ENCODE results near the gene SERINC2.

DNA sequence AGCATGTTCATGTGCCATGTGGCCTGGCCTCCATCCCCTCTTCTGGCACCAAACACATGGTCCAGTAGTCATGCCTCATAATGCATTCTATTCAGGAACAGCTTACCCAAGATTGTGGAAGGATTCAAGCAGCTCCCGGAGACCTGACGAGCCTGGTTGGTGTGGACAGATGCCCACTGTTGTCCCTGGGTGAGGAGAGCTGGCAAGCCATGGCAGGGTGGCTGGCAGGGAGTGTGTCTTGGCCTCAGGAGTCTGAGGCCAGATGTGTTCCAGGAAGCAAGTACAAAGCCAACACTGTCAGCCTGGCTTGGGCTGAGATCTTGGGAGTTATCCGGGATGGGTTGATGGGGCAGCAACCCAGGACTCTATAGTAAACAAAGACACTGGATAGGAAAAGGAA, 32.8 kb upstream of the SERINC2 start:
- TF ChIP-seq FOXA1 (IDR thresholded peaks at IDR 0.05) (no peak), CTBP1 (IDR thresholded peaks at IDR 0.05; ENCODE audit: borderline replicate concordance) (no peak), TARDBP (IDR thresholded peaks at IDR 0.05) (no peak), NFRKB (IDR thresholded peaks at IDR 0.05) (no peak), SUZ12 (IDR thresholded peaks at IDR 0.05) (no peak)
- TF ChIP-seq, protein P1, sequence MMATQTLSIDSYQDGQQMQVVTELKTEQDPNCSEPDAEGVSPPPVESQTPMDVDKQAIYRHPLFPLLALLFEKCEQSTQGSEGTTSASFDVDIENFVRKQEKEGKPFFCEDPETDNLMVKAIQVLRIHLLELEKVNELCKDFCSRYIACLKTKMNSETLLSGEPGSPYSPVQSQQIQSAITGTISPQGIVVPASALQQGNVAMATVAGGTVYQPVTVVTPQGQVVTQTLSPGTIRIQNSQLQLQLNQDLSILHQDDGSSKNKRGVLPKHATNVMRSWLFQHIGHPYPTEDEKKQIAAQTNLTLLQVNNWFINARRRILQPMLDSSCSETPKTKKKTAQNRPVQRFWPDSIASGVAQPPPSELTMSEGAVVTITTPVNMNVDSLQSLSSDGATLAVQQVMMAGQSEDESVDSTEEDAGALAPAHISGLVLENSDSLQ (IDR thresholded peaks at IDR 0.05) = no peak
